Endothelial cell of umbilical vein (primary cell): Measurements from ENCODE around the gene ELAC2. TPM values are rescaled to one million over a fixed set of nuclear protein-coding genes. Genes with fewer than 3 reads are reported as not detected.

Experiments used
- BruUV-seq: library from RNA; stranded (reverse); fragments of 400-500 nt; replicated peaks from 2 replicates; lab custom pipeline; 2021; lab: Mats Ljungman, UMichigan
- CTCF ChIA-PET: fragments of 300-600, 350-600 bp; sonication (Branson Sonifier 250); formaldehyde crosslinking; loops from one replicate; lab custom pipeline; 2021; ENCODE audit warnings: antibody characterized with exemption, inconsistent platforms; lab: Charles Lee
- POLR2A ChIA-PET: fragments of 300-600, 350-600 bp; sonication (Branson Sonifier 250); formaldehyde crosslinking; loops from one replicate; lab custom pipeline; 2021; ENCODE audit warnings: antibody characterized with exemption, inconsistent platforms; lab: Charles Lee
- DNase-seq: peaks from one replicate; pipeline ENCODE4 v3.0.0-alpha.2; 2011; ENCODE audit warnings: low read depth, low spot score
- FAIRE-seq: peaks from 2 replicates; lab custom pipeline; 2011; peaks lifted over from hg19 to GRCh38; lab: Jason Lieb, UNC
- H2AFZ ChIP-seq: 2 replicates; pipeline ENCODE4 v1.6.0; 2012; ENCODE audit warnings: low read depth, low read length, control low read depth, inconsistent platforms
- H3K27ac ChIP-seq: 2 replicates; pipeline ENCODE4 v1.5.1; 2011; ENCODE audit warnings: low read depth, mild to moderate bottlenecking, control low read depth, low read length, moderate library complexity; ENCODE audit not compliant: insufficient read depth
- H3K27me3 ChIP-seq, 2 experiments: 2 replicates each; pipeline versions ENCODE4 v1.6.0 to v1.6.1; 2011; ENCODE audit warnings: low read length in 2 of 2, mixed read lengths in 1 of 2; ENCODE audit not compliant: control insufficient read depth in 2 of 2, insufficient read depth in 2 of 2
- H3K36me3 ChIP-seq, 2 experiments: 2 replicates in 1 of 2; 3 replicates in 1 of 2; pipeline ENCODE4 v1.5.1; 2011; ENCODE audit warnings: low read length in 2 of 2, mild to moderate bottlenecking in 1 of 2, moderate library complexity in 1 of 2; ENCODE audit not compliant: control insufficient read depth in 2 of 2, insufficient read depth in 2 of 2; ENCODE audit errors: extremely low read depth in 1 of 2
- H3K4me1 ChIP-seq: 3 replicates; pipeline ENCODE4 v1.5.1; 2011; ENCODE audit warnings: mild to moderate bottlenecking, low read length; ENCODE audit not compliant: control insufficient read depth, insufficient read depth; ENCODE audit errors: extremely low read depth
- H3K4me2 ChIP-seq: 2 replicates; pipeline ENCODE4 v1.6.1; 2011; ENCODE audit warnings: low read length, control low read depth, mixed read lengths; ENCODE audit not compliant: insufficient read depth
- H3K4me3 ChIP-seq, 3 experiments: fragments of 200-600 bp in 1 of 3; sonication (generic), shearing (Covaris generic) in 1 of 3; replicated peaks in 1 of 3; 2 replicates each; pipeline ENCODE4 v1.5.1; 2011 to 2016; ENCODE audit warnings: control low read depth in 3 of 3, low read length in 3 of 3, mild to moderate bottlenecking in 2 of 3, inconsistent platforms in 1 of 3, low read depth in 1 of 3, moderate library complexity in 1 of 3; ENCODE audit not compliant: insufficient read depth in 1 of 3
- H3K79me2 ChIP-seq: 2 replicates; pipeline ENCODE4 v1.6.0; 2012; ENCODE audit warnings: low read length, inconsistent platforms; ENCODE audit not compliant: control insufficient read depth, insufficient read depth
- H3K9ac ChIP-seq: replicated peaks from 2 replicates; pipeline ENCODE3; 2011; ENCODE audit warnings: low read length, control low read depth; ENCODE audit not compliant: insufficient read depth; ENCODE audit errors: extremely low read depth
- H3K9me1 ChIP-seq: replicated peaks from 3 replicates; pipeline ENCODE4 v1.6.0; 2011; ENCODE audit warnings: mild to moderate bottlenecking, low read length; ENCODE audit not compliant: control insufficient read depth, insufficient read depth; ENCODE audit errors: extremely low read depth
- H3K9me3 ChIP-seq: replicated peaks from 2 replicates; pipeline ENCODE4 v1.5.1; 2012; ENCODE audit warnings: low read length, inconsistent platforms; ENCODE audit not compliant: control insufficient read depth, insufficient read depth
- H4K20me1 ChIP-seq: replicated peaks from 2 replicates; pipeline ENCODE3; 2011; ENCODE audit warnings: mild to moderate bottlenecking, low read length; ENCODE audit not compliant: control insufficient read depth, insufficient read depth; ENCODE audit errors: extremely low read depth
- CTCF ChIP-seq, 2 donors: IDR thresholded peaks; 1 replicate in 1 of 2; 2 replicates in 1 of 2; pipeline ENCODE4 v1.5.1; 2011; ENCODE audit warnings: low read length in 2 of 2, mild to moderate bottlenecking in 2 of 2, moderate library complexity in 2 of 2, control low read depth in 1 of 2, inconsistent platforms in 1 of 2, low read depth in 1 of 2; ENCODE audit not compliant: insufficient read depth in 1 of 2; ENCODE audit errors: extremely low read depth in 1 of 2
- EZH2 ChIP-seq: IDR thresholded peaks from 2 replicates; pipeline ENCODE4 v1.6.1; 2012; ENCODE audit warnings: borderline replicate concordance, low read depth, mild to moderate bottlenecking, moderate library complexity, low read length, inconsistent platforms; ENCODE audit not compliant: severe bottlenecking
- FOS ChIP-seq: IDR thresholded peaks from 2 replicates; pipeline ENCODE4 v1.6.1; 2011; ENCODE audit warnings: mild to moderate bottlenecking, low read length, moderate library complexity, borderline replicate concordance; ENCODE audit not compliant: insufficient read depth
- JUN ChIP-seq: IDR thresholded peaks from 2 replicates; pipeline ENCODE4 v1.6.1; 2011; ENCODE audit warnings: borderline replicate concordance, low read depth; ENCODE audit not compliant: insufficient read length, insufficient read depth
- POLR2A ChIP-seq: IDR thresholded peaks from 2 replicates; pipeline ENCODE4 v1.6.1; 2012; ENCODE audit warnings: low read depth, mild to moderate bottlenecking, control low read depth, low read length
- POLR2AphosphoS5 ChIP-seq: IDR thresholded peaks from 2 replicates; pipeline ENCODE4 v1.6.1; 2012; ENCODE audit warnings: low read depth, mild to moderate bottlenecking, control low read depth, low read length, moderate library complexity; ENCODE audit not compliant: insufficient read depth
- dilution Hi-C: fragments of 300-500 bp; cut with MboI; formaldehyde crosslinking; loops from one replicate; pipeline ENCODE4 v1.15.0; 2019; ENCODE audit warnings: low sequenced_read_pairs; ENCODE audit not compliant: extremely low pct_ligation_motif_present
- intact Hi-C: fragments of 100-400 bp; cut with micrococcal nuclease; formaldehyde crosslinking; loops from one replicate; pipeline ENCODE4 v1.10.0; 2022
- polyA plus RNA-seq, 4 experiments: library from polyadenylated mRNA; depleted of rRNA in 3 of 4; stranded (reverse) in 3 of 4; unstranded in 1 of 4; fragments of >200 nt; gene quantifications; 2 replicates each; pipeline versions ENCODE4 v1.2.1 to v1.2.3, GENCODE V29; 2011 to 2012; ENCODE audit warnings: missing spikeins in 1 of 4
- total RNA-seq: library from RNA; stranded (reverse); gene quantifications from 2 replicates; pipeline ENCODE4 v1.2.3, GENCODE V29; 2021
- TF ChIP-seq, protein P1 (sequence below): IDR thresholded peaks from 2 replicates; pipeline ENCODE4 v1.6.1; 2011; ENCODE audit not compliant: insufficient read depth, insufficient read length

Gene ELAC2
- total and polyA plus RNA-seq, 2 donors (not counting 3 experiments of a cell fraction or from before 2014, with no cell fraction given), result 64.8 to 75.9 TPM

DNA sequence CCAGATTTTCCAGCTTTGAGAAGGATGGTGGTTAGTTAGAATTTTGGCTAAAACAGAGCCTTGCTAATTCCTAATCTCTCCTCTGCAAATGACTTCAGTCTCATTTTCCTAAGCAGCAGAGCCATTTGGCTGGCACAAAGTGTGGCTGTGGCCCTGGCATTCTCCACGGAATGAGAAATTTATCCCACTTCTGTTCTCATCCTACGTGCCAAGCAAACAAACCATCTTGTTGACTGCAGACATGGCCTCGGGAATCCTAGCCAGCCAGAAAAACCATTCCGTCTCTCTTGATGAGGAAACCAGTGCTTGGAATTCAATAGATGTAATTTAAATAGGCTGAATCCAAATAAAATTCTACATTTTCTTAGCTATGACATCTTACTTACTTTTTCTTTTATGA lies 34.1 kb upstream of the ELAC2 start:
- intact Hi-C loops, result no loop called here
- H3K36me3 ChIP-seq, result no peaks in the 10 kb centered on the region
- H3K27ac ChIP-seq, result no peak overlapping the region
- no peaks in the 10 kb centered on the region for H4K20me1 ChIP-seq
- dilution Hi-C loops, result no loop called here
- no peaks in the 10 kb centered on the region for H3K27me3 ChIP-seq
- no peaks in the 10 kb centered on the region for H3K9me3 ChIP-seq
- no peak overlapping the region for H2AFZ ChIP-seq
- H3K79me2 ChIP-seq, result no peaks in the 10 kb centered on the region
- CTCF ChIA-PET, result interaction anchor here (0.6 kb wide), 1 partner anchor 20 kb away, joined by 5 read pairs; no protein-coding TSS in a partner anchor
- H3K9me1 ChIP-seq, result no peaks in the 10 kb centered on the region
- POLR2A ChIA-PET, result no interaction called here
- BruUV-seq, result no TSS peak
- TF ChIP-seq FOS, result no peak
- TF ChIP-seq EZH2, result no peak
- TF ChIP-seq JUN, result no peak
- no peak for TF ChIP-seq POLR2A
- TF ChIP-seq, protein P1, sequence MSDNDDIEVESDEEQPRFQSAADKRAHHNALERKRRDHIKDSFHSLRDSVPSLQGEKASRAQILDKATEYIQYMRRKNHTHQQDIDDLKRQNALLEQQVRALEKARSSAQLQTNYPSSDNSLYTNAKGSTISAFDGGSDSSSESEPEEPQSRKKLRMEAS, result no peak
- TF ChIP-seq CTCF (IDR thresholded peaks at IDR 0.05; ENCODE audit: extremely low read depth in 1 of 2, insufficient read depth in 1 of 2, low read depth in 1 of 2, low read length in 2 of 2), result no peak
- TF ChIP-seq POLR2AphosphoS5, result no peak
- H3K4me1 ChIP-seq, result no peaks in the 10 kb centered on the region
- no peak overlapping the region for H3K4me3 ChIP-seq
- no peak overlapping the region for H3K9ac ChIP-seq
- DNase-seq (no peak), FAIRE-seq (no peak)
- H3K4me2 ChIP-seq, result no peak overlapping the region
